SK-N-SH treated with all-trans-retinoic acid at 6 μM for 48 hours (cell line): ENCODE measurements around the gene FNDC11.

Experiments
- ARNTL ChIP-seq: fragments of 450-650 bp; formaldehyde crosslinking; IDR thresholded peaks from 2 replicates; pipeline ENCODE4 v1.5.0; 2020; ENCODE audit warnings: low read depth, mild to moderate bottlenecking, moderate library complexity, borderline replicate concordance
- CSDC2 ChIP-seq: fragments of 250-450 bp; sonication (Bioruptor Pico); IDR thresholded peaks from 2 replicates; pipeline ENCODE4 v1.5.0; 2020; ENCODE audit warnings: mild to moderate bottlenecking, moderate library complexity
- ESRRG ChIP-seq: fragments of 250-450 bp; sonication (Bioruptor Pico); IDR thresholded peaks from 2 replicates; pipeline ENCODE4 v1.6.1; 2021; ENCODE audit warnings: mild to moderate bottlenecking
- PATZ1 ChIP-seq: fragments of 250-450 bp; sonication (Bioruptor Pico); IDR thresholded peaks from 2 replicates; pipeline ENCODE4 v1.8.0; 2020; ENCODE audit warnings: mild to moderate bottlenecking, moderate library complexity, borderline replicate concordance
- RARB ChIP-seq: fragments of 250-450 bp; sonication (Bioruptor Pico); IDR thresholded peaks from 2 replicates; pipeline ENCODE4 v1.8.0; 2021; ENCODE audit warnings: mild to moderate bottlenecking, moderate library complexity
- SNAI2 ChIP-seq: fragments of 250-450 bp; sonication (Bioruptor Pico); IDR thresholded peaks from 2 replicates; pipeline ENCODE4 v1.5.0; 2020; ENCODE audit warnings: mild to moderate bottlenecking, moderate library complexity
- TSHZ2 ChIP-seq: fragments of 250-450 bp; sonication (Bioruptor Pico); IDR thresholded peaks from 2 replicates; pipeline ENCODE4 v1.5.0; 2020; ENCODE audit warnings: mild to moderate bottlenecking, moderate library complexity
- ZFP3 ChIP-seq: fragments of 250-450 bp; sonication (Bioruptor Pico); IDR thresholded peaks from 2 replicates; pipeline ENCODE4 v1.5.0; 2020; ENCODE audit warnings: mild to moderate bottlenecking, moderate library complexity
- ZFP30 ChIP-seq: fragments of 450-650 bp; formaldehyde crosslinking; IDR thresholded peaks from 2 replicates; pipeline ENCODE4 v1.5.0; 2022; ENCODE audit warnings: mild to moderate bottlenecking, moderate library complexity
- ZNF565 ChIP-seq: fragments of 450-650 bp; formaldehyde crosslinking; conservative IDR thresholded peaks from 2 replicates; pipeline ENCODE4 v1.5.0; 2020; ENCODE audit warnings: low read depth, mild to moderate bottlenecking, moderate library complexity
- ZNF8 ChIP-seq: fragments of 450-650 bp; formaldehyde crosslinking; IDR thresholded peaks from 2 replicates; pipeline ENCODE4 v1.5.0; 2020; ENCODE audit warnings: mild to moderate bottlenecking, moderate library complexity
- TF ChIP-seq, protein P1 (sequence below): fragments of 250-450 bp; sonication (Bioruptor Pico); IDR thresholded peaks from 2 replicates; pipeline ENCODE4 v1.5.1; 2020; ENCODE audit warnings: low read depth, mild to moderate bottlenecking, moderate library complexity

- TF ChIP-seq, protein P1, sequence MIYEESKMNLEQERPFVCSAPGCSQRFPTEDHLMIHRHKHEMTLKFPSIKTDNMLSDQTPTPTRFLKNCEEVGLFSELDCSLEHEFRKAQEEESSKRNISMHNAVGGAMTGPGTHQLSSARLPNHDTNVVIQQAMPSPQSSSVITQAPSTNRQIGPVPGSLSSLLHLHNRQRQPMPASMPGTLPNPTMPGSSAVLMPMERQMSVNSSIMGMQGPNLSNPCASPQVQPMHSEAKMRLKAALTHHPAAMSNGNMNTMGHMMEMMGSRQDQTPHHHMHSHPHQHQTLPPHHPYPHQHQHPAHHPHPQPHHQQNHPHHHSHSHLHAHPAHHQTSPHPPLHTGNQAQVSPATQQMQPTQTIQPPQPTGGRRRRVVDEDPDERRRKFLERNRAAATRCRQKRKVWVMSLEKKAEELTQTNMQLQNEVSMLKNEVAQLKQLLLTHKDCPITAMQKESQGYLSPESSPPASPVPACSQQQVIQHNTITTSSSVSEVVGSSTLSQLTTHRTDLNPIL (CRISPR knock-in tag) = no peak
- TF ChIP-seq ZNF8 (CRISPR knock-in tag) (no peak), PATZ1 (CRISPR knock-in tag) (no peak), ZFP3 (CRISPR knock-in tag) (no peak), CSDC2 (no peak), ZFP30 (CRISPR knock-in tag) (no peak), TSHZ2 (CRISPR knock-in tag) (no peak), SNAI2 (no peak), RARB (no peak), ARNTL (CRISPR knock-in tag) (no peak), ESRRG (CRISPR knock-in tag) (no peak), ZNF565 (CRISPR knock-in tag) (no peak)
Measured at GRCh38 chr20:63587776-63588591, 34.0 kb downstream of the FNDC11 start.
